ENCODE results near the gene GDPD5. TPM values are rescaled to one million over a fixed set of nuclear protein-coding genes. Genes with fewer than 3 reads are reported as not detected.

GDPD5 gene
- total and polyA plus RNA-seq, 12 donors, result 4.1 to 110 (median 14.5) TPM

GRCh38 chr11:75400146-75400865, 125.4 kb downstream of the GDPD5 start:
- H3K4me3 ChIP-seq, result peak overlapping the region; percentile 71 to 98 (median 86)
- TF ChIP-seq CTCF (IDR thresholded peaks at IDR 0.05) (no peak), POLR2A (IDR thresholded peaks at IDR 0.05) (no peak)
- peak overlapping the region in 4 of 5 donors; percentile 87 to 98 (median 94) for H3K27ac ChIP-seq
- no peak for DNase-seq
- 9 to 18% (median 10%) methylated on average over 11 of the region's 11 CpGs for WGBS, 4 donors
- intact Hi-C loops (cut with DNase I), result loop anchor here in 1 of 2 donors (10.0 kb wide), 1 partner anchor 124 kb away; the partner anchor contains the start of gene GDPD5
- H3K27me3 ChIP-seq, result no peaks in the 10 kb centered on the region
- H3K9me3 ChIP-seq (replicated peaks in 1 of 3), result no peaks in the 10 kb centered on the region
- H3K36me3 ChIP-seq (replicated peaks in 1 of 2), result peaks cover 0 to 44% of the 10 kb centered on the region in 2 donors
- peaks cover 0 to 29% of the 10 kb centered on the region in 2 donors for H3K4me1 ChIP-seq (replicated peaks in 1 of 2)

- Histone ChIP-seq H3K36me3 (replicated peaks in 1 of 2) (peaks cover 0 to 37% of the 10 kb centered on the region in 2 donors), H3K27ac (peak within 1 kb of the TSS; percentile 70 to 98 (median 93)), H3K4me1 (replicated peaks in 1 of 2) (peaks cover 0 to 29% of the 10 kb centered on the region in 2 donors), H3K4me3 (peak within 1 kb of the TSS; percentile 71 to 98 (median 86)), H3K27me3 (no peaks in the 10 kb centered on the region), H3K9me3 (replicated peaks in 1 of 3) (no peaks in the 10 kb centered on the region)
- WGBS, 4 donors, result 0 to 1% (median 1%) methylated on average over 34 to 55 of the region's 55 CpGs
- intact Hi-C loops (cut with DNase I), result loop anchor here in 1 of 2 donors (10.0 kb wide), 1 partner anchor 125 kb away; the partner anchor contains the start of gene GDPD5
- TF ChIP-seq POLR2A (IDR thresholded peaks at IDR 0.05) (peak; percentile 49 to 84), CTCF (IDR thresholded peaks at IDR 0.05) (peak in 3 of 6 experiments; percentile 13 to 19 (median 19))
- DNase-seq, result peak; percentile 89 to 97 (median 94)
These were observed 126.2 kb downstream of the GDPD5 start, which contains the start of gene RPS3 for GRCh38 chr11:75399344-75400145. TSS of gene RPS3 (plus strand) at chr11:75399518. CDS start at chr11:75399548, 30 bp downstream.

GRCh38 chr11:75398906-75399305, 126.8 kb downstream of the GDPD5 start:
- no peak for DNase-seq
- peaks cover 0 to 29% of the 10 kb centered on the region in 2 donors for H3K4me1 ChIP-seq (replicated peaks in 1 of 2)
- no peaks in the 10 kb centered on the region for H3K27me3 ChIP-seq
- TF ChIP-seq POLR2A (IDR thresholded peaks at IDR 0.05), result no peak
- TF ChIP-seq CTCF (IDR thresholded peaks at IDR 0.05), result no peak
- no peak overlapping the region for H3K4me3 ChIP-seq
- H3K27ac ChIP-seq, result no peak overlapping the region
- intact Hi-C loops (cut with DNase I), result no loop called here
- peaks cover 0 to 30% of the 10 kb centered on the region in 2 donors for H3K36me3 ChIP-seq (replicated peaks in 1 of 2)
- H3K9me3 ChIP-seq (replicated peaks in 1 of 3), result no peaks in the 10 kb centered on the region
- 62 to 74% (median 71%) methylated on average over 8 of the region's 8 CpGs for WGBS, 4 donors

Data from adrenal gland (tissue), 12 donors.